NCI-H1417 treated with DMSO at 0.1 percent for 48 hours (cell line): ENCODE measurements around the gene DPF1.

ENCODE experiments used
- DNase-seq: peaks from one replicate; lab custom pipeline; 2025; lab: John Stamatoyannopoulos, UW

DPF1 gene

GRCh38 chr19:38197937-38198704 lies 25.9 kb downstream of the DPF1 start:
- no peak for DNase-seq

- DNase-seq = no peak
Observed at GRCh38 chr19:38196948-38197656, 26.9 kb downstream of the DPF1 start.

DNA sequence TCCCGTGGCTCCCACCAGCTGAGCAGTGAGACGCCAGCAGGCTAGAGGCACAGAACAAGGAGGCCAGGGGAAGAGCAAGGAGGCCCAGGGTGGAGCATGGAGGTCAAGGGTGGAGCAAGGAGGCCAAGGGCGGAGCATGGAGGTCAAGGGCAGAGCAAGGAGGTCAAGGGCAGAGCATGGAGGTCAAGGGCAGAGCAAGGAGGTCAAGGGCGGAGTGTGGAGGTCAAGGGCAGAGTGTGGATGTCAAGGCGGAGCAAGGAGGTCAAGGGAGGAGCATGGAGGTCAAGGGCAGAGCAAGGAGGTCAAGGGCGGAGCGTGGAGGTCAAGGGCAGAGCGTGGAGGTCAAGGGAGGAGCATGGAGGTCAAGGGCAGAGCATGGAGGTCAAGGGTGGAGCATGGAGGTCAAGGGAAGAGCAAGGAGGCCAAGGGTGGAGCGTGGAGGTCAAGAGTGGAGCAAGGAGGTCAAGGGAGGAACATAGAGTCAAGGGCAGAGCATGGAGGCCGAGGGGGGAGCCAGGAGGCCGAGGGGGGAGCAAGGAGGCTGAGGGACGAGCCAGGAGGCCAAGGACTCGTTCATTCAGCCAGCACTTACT lies 27.7 kb downstream of the DPF1 start:
- DNase-seq = no peak

GRCh38 chr19:38195237-38195636 lies 28.8 kb downstream of the DPF1 start:
- no peak for DNase-seq

DNA sequence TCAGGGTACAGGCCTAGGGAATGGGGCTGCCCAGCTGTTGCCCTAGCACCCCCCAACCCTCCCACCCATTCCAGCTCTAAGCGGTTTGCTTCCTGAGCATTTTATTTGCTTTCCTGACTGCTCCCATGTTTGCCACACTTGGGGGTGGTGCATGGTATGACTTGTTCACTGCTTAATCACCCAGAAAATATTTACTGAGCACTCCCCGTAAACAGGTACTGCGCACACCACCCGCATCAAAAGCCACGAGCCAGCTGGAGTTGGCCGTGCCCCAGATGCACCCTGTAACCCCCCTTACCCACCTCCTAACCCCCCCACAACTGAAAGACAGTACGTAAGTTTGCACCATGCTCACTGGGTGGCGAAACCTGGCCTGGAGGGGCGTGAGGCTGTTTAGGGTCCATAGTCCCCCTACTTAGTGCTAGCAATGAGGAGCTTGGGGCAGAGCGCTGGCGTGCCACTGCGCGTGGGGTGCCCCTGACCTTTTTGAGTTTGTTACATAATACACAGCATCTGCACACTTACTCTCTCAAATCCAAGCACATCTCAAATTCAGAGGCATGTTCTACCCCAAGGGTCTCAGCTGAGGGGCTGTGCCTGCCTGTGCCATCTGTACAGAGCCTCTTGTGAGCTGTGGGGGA lies 29.8 kb downstream of the DPF1 start:
- no peak for DNase-seq

DNA sequence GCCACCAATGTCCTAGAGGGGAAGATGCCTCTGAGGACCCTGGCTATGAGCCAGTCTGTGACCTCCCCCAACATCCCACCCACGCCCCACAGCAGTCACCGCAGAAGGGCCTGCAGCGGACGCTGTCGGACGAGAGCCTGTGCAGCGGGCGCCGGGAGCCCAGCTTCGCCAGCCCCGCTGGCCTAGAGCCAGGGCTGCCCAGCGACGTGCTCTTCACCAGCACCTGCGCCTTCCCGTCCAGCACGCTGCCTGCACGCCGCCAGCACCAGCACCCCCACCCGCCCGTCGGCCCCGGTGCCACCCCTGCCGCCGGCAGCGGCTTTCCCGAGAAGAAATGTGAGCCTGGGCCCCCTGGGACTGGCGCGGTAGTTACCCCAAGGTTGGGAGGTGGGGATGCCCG lies 30.6 kb downstream of the DPF1 start:
- DNase-seq = no peak

DNA sequence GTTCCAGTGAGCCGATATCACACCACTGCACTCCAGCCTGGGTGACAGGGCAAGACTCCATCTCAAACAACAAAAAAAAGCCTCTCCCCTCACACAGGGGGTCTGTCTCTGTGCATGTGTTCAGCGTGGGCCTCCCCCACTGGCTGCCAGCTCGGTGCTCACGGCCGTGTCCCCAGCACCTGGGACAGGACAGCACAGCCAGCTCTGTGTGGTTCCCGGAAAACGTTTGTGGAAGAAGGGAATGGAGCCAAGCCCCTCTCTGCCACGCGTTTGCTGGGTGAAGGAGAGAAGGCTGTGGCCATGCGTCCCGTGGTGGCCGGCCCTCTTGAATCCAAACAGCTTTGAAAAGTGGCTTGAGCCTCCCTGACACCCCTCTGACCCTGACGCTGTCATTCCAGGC lies 32.3 kb downstream of the DPF1 start:
- DNase-seq = no peak

GRCh38 chr19:38190793-38191192 lies 33.2 kb downstream of the DPF1 start:
- no peak for DNase-seq

GRCh38 chr19:38190061-38190460 lies 34.0 kb downstream of the DPF1 start:
- DNase-seq = no peak

- DNase-seq = no peak
Observed at GRCh38 chr19:38185562-38185961, 38.5 kb downstream of the DPF1 start.

GRCh38 chr19:38184815-38185214 lies 39.2 kb downstream of the DPF1 start:
- no peak for DNase-seq

GRCh38 chr19:38183251-38183897 lies 40.6 kb downstream of the DPF1 start:
- no peak for DNase-seq

- no peak for DNase-seq
Observed at GRCh38 chr19:38182536-38183210, 41.3 kb downstream of the DPF1 start.

DNA sequence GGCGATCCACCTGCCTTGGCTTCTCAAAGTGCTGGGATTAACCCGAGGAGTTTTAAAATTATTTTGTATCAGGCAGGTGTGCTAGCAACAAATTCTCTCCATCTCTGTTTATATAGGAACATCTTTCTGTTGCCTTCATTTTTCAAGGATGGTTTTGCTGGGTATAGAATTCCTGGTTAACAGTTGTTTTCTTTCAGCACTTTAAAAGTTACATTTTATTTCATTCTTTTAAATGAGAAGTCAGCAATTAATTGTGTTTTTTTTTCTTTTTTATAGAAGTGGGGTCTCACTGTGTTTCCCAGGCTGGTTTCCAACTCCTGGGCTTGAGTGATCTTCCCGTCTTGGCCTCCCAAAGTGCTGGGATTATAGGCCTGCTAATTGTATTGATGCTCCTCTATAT lies 44.0 kb downstream of the DPF1 start:
- no peak for DNase-seq

DNA sequence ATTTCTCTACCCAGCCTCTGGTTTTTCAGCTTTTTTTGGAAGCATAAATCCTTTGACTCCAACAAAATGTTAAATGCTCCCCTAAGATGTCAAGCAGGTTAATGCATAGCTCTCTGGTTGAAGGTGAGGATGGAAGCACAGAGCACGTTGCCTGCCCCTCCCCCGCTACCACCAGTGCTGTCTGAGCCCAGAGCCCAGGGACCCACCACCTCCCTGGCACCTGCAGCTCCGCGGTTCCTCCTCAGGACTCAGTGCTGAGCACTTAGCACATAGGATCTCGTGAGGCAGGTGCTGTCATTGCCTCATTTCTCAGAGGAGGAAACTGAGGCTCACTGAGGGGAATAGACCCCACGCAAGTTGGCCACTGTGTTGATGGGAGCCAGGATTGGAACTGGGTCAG lies 48.6 kb downstream of the DPF1 start:
- DNase-seq = no peak

DNA sequence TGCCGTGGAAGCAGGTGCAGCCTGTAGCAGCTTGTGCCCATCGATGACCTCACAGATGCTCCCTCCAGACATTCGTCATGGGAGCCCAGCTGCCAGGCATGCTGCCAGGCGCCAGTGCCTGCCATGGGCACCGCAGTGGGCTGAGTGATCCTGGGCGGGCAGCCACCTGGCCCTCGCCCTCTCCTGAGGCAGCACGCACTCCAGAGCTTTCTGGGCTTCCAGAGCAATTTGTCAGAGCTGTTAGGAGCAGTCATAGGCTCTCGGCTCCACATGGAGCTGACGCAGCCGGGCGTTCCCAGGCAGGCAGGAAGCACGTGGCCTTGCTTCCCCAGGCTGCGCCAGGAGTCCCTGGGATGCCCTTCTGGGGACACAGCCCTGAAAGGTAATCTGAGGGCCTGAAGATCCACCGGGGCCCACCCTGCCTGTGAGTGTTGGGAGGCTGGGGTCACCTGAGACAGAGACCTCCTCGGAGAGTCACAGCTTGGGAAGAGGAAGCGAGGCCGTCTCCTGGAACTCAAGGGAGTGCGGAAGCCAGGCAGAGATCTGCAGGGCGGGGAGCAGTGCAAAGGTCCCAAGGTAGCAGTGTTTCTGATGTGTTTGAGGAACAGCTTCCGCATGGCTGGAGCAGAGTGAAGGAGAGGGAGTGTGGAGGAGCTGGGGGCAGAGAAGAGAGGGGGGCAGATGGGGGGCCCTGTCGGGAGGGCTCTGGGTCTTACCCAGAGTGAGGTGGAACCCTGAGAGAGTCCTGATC lies 50.6 kb downstream of the DPF1 start:
- peak; percentile 48 for DNase-seq

DNA sequence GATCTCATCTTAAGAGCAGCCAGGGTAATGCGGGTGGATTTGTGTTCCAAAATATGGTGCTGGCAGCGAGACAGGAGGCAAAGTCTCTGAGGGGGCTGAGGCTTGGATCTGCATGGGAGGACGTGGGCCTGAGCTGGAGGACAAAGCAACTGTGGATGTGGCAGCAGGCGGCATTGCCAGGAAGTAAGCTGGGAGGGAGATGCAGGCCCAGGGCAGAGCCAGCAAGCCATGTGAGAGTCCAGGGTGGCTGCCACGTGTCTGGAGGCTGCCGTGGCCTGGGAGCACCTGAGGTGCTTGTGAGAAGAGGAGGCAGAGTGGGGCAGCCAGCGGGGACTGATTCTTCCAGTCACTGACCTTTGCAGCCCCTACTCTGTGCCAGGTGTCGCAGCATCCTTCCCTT lies 52.0 kb downstream of the DPF1 start:
- no peak for DNase-seq

- DNase-seq = no peak
Observed at GRCh38 chr19:38170334-38170733, 53.7 kb downstream of the DPF1 start.

DNA sequence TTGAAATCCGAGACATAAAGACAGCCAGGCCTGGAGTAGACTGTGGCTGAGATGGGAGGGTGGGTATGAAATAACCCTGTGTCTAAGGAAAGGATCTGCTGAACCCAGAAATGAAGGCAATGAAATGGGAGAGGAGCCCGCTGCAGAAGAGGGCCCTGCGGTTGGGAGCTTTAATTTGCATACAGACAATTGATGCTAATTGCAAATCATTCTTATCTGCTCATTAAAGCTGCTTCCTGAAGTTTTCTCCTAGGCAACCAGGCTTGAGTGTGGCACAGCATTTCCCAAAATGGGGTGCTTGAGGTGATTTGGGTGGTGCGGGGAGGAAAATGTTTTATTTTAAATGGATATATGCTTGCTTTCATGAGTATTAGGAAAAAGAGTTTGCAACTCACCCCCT lies 55.4 kb downstream of the DPF1 start:
- no peak for DNase-seq

GRCh38 chr19:38165335-38165734 lies 58.7 kb downstream of the DPF1 start:
- DNase-seq = no peak

GRCh38 chr19:38164526-38164925 lies 59.5 kb downstream of the DPF1 start:
- DNase-seq = no peak
